Measurements from ENCODE around the gene KANK4.

DNA sequence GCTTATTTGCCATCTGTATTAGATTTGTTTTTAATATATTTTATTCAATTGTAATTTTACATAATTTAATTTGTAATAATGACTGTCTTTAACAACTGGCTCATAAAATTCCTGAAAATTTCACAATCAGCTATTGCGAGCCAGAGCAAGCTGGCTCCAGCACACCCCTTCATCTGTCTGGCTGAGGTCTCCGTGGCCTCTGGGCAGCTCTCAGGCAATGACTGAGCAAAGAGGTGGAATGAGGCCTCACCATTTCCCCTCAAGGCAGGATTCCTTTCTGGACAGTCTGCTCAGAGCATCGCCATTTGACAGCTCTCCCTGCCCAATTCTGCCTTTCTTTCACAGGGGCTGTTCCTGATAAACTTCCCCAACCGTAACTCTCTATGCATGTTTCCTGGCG lies 5.8 kb upstream of the KANK4 start:
- TF ChIP-seq, protein P1, sequence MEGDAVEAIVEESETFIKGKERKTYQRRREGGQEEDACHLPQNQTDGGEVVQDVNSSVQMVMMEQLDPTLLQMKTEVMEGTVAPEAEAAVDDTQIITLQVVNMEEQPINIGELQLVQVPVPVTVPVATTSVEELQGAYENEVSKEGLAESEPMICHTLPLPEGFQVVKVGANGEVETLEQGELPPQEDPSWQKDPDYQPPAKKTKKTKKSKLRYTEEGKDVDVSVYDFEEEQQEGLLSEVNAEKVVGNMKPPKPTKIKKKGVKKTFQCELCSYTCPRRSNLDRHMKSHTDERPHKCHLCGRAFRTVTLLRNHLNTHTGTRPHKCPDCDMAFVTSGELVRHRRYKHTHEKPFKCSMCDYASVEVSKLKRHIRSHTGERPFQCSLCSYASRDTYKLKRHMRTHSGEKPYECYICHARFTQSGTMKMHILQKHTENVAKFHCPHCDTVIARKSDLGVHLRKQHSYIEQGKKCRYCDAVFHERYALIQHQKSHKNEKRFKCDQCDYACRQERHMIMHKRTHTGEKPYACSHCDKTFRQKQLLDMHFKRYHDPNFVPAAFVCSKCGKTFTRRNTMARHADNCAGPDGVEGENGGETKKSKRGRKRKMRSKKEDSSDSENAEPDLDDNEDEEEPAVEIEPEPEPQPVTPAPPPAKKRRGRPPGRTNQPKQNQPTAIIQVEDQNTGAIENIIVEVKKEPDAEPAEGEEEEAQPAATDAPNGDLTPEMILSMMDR (IDR thresholded peaks at IDR 0.05) = no peak
- TF ChIP-seq POLR2A (IDR thresholded peaks at IDR 0.05) = no peak

Data from uterus (tissue), 2 donors.